Measurements from ENCODE around the gene KCNS3.
A peak's percentile ranks its signal among the peaks of the same experiment; 100 is the strongest.
"Not testable (repeated sequence)": the region's sequence is repeated elsewhere in the genome, so short reads cannot be mapped to it uniquely, and the experiment has no call there.

Gene KCNS3

GRCh38 chr2:17951563-17951962 lies 73.1 kb downstream of the KCNS3 start:
- FAIRE-seq = no peak

DNA sequence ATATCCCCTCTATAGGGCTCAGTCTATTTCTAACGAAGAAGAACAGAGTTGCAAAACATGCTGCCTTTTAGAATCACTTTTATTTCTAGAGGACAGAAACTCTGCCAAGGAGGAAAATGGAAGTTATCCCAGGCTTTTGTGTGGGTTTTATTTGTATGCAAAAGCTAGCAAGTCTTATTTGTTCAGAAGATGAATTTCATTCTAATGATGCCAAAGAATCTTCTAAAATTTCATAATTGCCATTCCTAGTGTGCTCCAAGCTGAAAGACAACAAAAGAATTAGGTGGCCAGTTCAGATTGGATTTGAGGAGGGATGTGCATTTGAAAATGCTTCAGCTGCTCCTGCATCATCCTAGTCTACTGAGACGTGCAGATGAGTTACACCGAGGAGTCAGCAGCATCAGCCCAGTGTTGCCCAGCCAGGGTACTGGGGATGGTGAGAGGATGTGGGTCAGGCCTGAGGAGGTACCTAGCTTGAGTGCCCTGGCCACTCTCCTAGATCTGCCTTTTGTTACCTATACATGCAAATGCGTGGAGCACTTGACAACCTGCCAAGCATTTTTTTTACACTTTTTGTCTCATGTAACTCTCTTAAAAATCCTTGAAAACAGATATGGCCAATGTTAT lies 80.1 kb downstream of the KCNS3 start:
- FAIRE-seq = no peak

GRCh38 chr2:17959356-17959755 lies 80.9 kb downstream of the KCNS3 start:
- FAIRE-seq = no peak

DNA sequence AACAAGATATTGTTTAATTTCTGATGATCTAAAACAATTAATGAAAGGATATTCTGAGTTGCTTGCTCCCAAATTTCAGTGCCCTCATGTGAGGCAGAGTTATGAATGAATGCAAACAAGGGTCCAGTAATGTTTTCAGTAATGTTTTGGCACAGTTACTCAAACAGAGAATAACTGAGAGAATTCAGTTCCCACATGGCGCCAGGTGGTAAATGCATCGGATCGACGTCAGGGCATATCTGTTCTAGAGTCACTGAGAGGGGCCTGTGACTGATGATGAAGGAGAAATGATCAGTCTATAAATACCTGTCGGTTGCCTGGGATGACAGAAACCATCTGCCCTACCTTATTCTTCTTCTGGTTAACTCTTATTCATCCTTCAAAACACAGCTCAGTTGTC lies 81.4 kb downstream of the KCNS3 start:
- FAIRE-seq = no peak

DNA sequence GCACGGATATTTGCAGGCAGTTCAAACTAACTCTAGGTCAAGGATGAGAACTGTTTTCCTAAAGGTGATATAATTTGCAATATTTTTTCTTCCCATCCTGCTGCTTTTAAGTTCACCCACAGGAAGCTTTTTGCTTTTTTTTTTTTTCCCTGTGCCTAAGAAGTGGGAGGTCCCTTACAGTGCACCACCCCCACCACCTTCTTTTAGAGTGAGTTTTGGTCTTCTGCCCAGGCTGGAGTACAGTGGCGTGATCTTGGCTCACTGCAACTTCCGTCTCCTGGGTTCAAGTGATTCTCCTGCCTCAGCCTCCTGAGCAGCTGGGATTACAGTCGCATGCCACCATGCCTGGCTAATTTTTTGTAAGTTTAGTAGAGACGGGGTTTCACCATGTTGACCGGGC lies 82.5 kb downstream of the KCNS3 start:
- FAIRE-seq = no peak

GRCh38 chr2:17961789-17962188 lies 83.3 kb downstream of the KCNS3 start:
- FAIRE-seq = peak; percentile 19

DNA sequence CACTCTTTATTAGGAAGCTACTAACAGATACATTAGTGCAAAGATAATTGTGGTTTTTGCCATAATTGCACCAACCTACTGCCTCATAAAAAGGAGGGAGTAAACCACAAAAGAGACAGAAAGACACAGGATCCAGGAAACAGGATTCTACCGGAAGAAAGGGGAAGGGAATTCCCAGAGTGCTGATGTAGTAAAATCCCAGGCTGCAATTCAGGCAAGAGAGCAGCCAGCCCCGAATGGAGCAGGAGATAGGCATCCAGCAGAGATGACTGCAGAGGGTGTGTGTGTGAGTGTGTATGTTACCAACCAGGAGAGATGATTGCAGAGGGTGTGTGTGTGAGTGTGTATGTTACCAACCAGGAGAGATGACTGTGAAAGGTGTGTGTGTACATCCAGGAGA lies 84.4 kb downstream of the KCNS3 start:
- no peak for FAIRE-seq

DNA sequence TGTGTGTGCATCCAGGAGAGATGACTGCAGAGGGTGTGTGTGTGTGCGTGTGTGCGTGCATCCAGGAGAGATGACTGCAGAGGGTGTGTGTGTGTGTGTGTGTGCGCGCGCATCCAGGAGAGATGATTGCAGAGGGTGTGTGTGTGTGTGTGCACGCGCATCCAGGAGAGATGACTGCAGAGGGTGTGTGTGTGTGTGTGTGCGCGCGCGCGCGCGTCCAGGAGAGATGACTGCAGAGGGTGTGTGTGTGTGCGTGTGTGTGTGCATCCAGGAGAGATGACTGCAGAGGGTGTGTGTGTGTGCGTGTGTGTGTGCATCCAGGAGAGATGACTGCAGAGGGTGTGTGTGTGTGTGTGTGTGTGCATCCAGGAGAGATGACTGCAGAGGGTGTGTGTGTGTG lies 85.1 kb downstream of the KCNS3 start:
- not testable (repeated sequence) for FAIRE-seq

GRCh38 chr2:17965196-17965595 lies 86.7 kb downstream of the KCNS3 start:
- FAIRE-seq = no peak

DNA sequence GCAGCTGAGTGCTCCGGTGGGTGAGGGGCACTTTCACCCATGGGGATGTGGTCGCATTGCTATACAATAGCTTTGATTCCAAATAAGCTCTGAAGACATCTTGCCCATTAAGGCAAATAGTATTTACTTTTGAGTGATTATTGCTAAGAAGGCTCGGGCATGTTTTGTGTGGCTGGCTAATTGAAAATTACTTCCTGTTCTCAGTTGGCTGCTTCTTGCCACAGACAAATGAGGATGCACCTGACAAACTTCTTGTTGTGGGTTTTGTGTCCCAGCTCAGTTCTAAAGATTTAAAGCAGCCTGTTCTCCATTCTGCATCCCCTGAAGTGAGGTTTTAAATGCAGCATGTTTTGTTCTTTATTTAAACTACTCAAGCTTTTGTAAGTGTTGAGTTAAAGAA lies 88.3 kb downstream of the KCNS3 start:
- no peak for FAIRE-seq

- no peak for FAIRE-seq
Observed at GRCh38 chr2:17969661-17970060, 91.2 kb downstream of the KCNS3 start.

- no peak for FAIRE-seq
Observed at GRCh38 chr2:17971531-17972125, 93.2 kb downstream of the KCNS3 start.

DNA sequence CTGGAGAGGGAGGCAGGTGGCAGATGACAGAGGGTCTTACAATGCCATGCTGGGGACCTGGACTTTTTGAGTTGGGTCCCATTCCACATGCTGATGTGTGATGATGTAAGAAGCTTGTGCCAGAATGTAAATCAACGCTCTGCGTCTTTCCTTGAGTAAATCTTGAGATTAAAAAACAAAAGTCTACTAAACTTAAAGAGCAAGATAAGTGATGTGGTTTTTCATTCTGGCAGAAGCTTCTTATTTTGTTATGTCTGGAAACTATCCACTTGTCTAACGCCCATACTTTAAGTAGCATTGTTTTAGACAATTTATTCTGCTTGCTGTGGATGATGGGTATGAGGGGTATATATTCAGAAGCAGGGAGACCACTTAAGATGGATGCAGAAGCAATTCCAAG lies 94.5 kb downstream of the KCNS3 start:
- FAIRE-seq = no peak

- no peak for FAIRE-seq
Observed at GRCh38 chr2:17975401-17975800, 96.9 kb downstream of the KCNS3 start.

DNA sequence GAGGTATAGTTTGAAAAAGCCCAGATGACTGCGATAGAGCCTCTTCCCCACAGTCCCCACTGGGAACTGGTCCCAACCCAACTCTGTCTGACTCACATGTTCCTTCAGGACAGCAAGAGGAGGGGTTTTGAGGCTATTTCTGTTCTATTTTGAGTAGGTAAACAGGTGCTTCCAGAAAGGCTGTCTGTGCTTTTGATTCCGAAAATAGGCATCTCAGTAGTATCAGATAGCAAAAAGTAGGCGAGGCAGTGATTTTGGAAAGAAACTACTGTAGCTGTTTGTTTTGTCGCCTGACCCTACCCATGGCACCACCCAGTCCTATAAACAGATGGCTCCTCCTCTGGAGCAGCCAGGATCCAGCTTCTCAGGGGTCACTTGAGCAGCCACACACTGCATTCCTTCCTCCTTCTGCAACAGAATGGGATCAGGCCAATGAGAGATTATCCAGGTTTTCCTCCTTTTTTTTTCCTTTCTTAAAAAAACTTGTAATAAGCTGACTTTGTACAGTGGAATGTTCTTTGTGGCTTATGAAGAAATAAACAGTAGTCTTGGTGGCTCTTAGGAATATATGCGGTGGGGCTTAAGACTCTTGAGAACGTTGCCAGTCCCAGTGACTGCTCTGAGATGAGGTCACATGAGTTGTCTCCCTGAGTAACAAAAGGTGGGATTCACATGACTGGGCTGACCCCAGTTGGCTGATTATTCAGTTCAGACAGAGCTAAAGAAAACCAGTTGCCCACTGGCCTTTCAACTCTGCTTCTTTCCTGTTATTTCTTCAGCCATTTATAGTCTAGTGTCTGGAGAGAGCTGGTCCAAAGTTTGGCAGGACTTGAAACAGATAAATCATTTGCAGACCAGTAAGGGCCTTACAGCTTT lies 98.6 kb downstream of the KCNS3 start:
- FAIRE-seq = no peak

DNA sequence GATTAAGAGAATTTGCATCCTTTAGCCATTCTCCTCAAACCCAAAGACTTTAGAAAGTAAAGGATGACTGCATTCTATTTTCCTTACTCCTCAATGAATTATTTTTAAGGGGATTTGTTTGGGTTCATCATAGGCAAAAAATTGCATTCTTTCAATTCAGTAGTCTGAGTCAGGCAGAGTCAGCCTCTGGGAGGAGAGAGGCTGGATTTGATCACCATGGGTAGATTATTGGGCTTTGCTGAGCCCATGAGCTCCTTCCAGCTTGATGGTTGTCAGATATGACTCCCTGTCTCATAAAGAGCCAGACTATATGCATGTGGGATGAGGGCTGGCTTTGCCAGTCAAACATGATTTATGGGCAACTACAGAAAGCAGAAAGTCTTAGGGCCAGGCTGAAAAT lies 101.2 kb downstream of the KCNS3 start:
- FAIRE-seq = no peak

GRCh38 chr2:17981936-17982335 lies 103.5 kb downstream of the KCNS3 start:
- no peak for FAIRE-seq

Measured in A204.1 (cell line).